Measurements from ENCODE around the gene LAMC2.

Gene LAMC2

DNA sequence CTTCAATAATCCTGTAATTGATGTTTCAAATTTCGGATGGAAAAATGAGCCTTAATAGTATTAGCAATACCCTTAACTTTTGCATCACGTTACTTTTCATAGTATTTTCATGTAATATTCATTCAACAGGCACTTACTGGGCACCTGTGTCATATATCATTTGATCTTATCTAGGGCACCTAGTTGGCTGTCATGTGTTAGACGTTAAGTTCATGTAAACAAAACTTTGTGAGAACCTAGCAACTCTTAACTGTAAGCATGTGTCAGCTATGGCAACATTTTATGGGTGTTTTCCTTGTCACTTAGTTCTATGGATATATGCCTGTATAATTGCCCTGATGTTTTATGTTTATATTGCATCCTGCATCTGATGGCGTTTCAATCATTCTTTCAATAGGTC, 777 bp downstream of the LAMC2 start:
- Histone ChIP-seq H3K4me2 (ENCODE audit: low read depth, low read length) (no peak overlapping the region), H3K36me3 (replicated peaks; ENCODE audit: insufficient read depth, low read length) (no peaks in the 10 kb centered on the region), H4K20me1 (ENCODE audit: insufficient read depth, low read length) (no peaks in the 10 kb centered on the region), H3K79me2 (ENCODE audit: low read length) (no peaks in the 10 kb centered on the region), H3F3A (ENCODE audit: insufficient read depth, low read length) (no peaks in the 10 kb centered on the region), H3K27ac (ENCODE audit: low read length) (no peak overlapping the region), H3K4me3 (ENCODE audit: low read length) (no peak overlapping the region), H3K9me2 (replicated peaks; ENCODE audit: insufficient read depth, low read length) (no peaks in the 10 kb centered on the region), H3K27me3 (replicated peaks; ENCODE audit: insufficient read depth, low read length) (no peaks in the 10 kb centered on the region), H3K9me3 (replicated peaks; ENCODE audit: insufficient read depth, low read length) (no peaks in the 10 kb centered on the region), H2AFZ (ENCODE audit: low read length) (no peak overlapping the region), H3K4me1 (ENCODE audit: low read length) (no peaks in the 10 kb centered on the region), H3K9ac (ENCODE audit: low read length) (no peak overlapping the region)
- TF ChIP-seq EZH2 (optimal IDR thresholded peaks at IDR 0.05; ENCODE audit: low read depth, low read length) (no peak), EZH2phosphoT487 (IDR thresholded peaks at IDR 0.05; ENCODE audit: low read length) (no peak)
- TF ChIP-seq, protein P1, sequence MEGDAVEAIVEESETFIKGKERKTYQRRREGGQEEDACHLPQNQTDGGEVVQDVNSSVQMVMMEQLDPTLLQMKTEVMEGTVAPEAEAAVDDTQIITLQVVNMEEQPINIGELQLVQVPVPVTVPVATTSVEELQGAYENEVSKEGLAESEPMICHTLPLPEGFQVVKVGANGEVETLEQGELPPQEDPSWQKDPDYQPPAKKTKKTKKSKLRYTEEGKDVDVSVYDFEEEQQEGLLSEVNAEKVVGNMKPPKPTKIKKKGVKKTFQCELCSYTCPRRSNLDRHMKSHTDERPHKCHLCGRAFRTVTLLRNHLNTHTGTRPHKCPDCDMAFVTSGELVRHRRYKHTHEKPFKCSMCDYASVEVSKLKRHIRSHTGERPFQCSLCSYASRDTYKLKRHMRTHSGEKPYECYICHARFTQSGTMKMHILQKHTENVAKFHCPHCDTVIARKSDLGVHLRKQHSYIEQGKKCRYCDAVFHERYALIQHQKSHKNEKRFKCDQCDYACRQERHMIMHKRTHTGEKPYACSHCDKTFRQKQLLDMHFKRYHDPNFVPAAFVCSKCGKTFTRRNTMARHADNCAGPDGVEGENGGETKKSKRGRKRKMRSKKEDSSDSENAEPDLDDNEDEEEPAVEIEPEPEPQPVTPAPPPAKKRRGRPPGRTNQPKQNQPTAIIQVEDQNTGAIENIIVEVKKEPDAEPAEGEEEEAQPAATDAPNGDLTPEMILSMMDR (IDR thresholded peaks at IDR 0.05; ENCODE audit: low read length): no peak
- no peak for DNase-seq

DNA sequence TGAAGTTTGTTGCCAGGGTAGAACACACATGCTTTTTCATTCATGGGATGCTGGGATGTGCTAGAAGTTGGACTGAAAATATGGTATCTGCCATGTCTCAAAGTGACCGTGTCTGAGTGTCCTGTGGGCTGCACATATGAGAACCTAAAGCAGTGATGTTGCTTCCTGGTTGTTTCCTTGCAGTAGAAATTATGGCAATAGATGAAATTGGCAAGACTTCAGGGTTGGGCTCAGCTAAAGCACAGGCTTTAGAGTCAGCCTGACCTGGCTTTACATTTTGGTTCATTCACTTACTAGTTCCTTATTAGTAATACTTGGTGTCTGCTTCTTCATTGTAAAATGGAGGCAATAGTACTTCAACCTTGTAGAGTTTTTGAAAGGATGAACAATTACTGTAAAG, 2.2 kb downstream of the LAMC2 start:
- no peak overlapping the region for H3K27ac ChIP-seq (ENCODE audit: low read length)
- H3K4me2 ChIP-seq (ENCODE audit: low read depth, low read length): no peak overlapping the region
- no peaks in the 10 kb centered on the region for H3K9me3 ChIP-seq (replicated peaks; ENCODE audit: insufficient read depth, low read length)
- H3K27me3 ChIP-seq (replicated peaks; ENCODE audit: insufficient read depth, low read length): no peaks in the 10 kb centered on the region
- H3K79me2 ChIP-seq (ENCODE audit: low read length): no peaks in the 10 kb centered on the region
- H3K9ac ChIP-seq (ENCODE audit: low read length): no peak overlapping the region
- no peak overlapping the region for H2AFZ ChIP-seq (ENCODE audit: low read length)
- DNase-seq: no peak
- H3K4me1 ChIP-seq (ENCODE audit: low read length): no peaks in the 10 kb centered on the region
- no peaks in the 10 kb centered on the region for H3K9me2 ChIP-seq (replicated peaks; ENCODE audit: insufficient read depth, low read length)
- H3F3A ChIP-seq (ENCODE audit: insufficient read depth, low read length): no peaks in the 10 kb centered on the region
- no peaks in the 10 kb centered on the region for H4K20me1 ChIP-seq (ENCODE audit: insufficient read depth, low read length)
- TF ChIP-seq, protein P1 (IDR thresholded peaks at IDR 0.05; ENCODE audit: low read length): no peak
- TF ChIP-seq EZH2 (optimal IDR thresholded peaks at IDR 0.05; ENCODE audit: low read depth, low read length) (no peak), EZH2phosphoT487 (IDR thresholded peaks at IDR 0.05; ENCODE audit: low read length) (no peak)
- H3K4me3 ChIP-seq (ENCODE audit: low read length): no peak overlapping the region
- H3K36me3 ChIP-seq (replicated peaks; ENCODE audit: insufficient read depth, low read length): no peaks in the 10 kb centered on the region

DNA sequence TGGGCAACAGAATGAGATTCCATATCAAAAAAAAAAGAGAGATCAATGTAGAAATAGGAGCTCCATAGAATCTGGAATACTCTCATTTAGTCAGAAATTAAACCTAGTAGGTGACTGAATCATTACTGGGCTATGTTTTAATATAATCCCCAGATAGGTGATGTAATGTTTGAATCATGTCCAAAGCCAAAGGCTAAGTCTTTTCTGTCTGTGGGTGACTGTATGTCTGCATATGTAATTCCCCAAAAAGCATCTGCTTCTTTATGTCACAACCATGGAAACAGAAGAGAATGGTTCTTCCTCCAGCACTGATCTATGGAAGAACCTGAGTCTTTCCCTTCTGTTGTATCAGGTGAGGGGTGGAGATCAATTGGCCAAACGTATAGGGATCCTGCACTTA, 5.8 kb downstream of the LAMC2 start:
- TF ChIP-seq, protein P1 (IDR thresholded peaks at IDR 0.05; ENCODE audit: low read length): no peak
- TF ChIP-seq EZH2phosphoT487 (IDR thresholded peaks at IDR 0.05; ENCODE audit: low read length): no peak
- no peak for TF ChIP-seq EZH2 (optimal IDR thresholded peaks at IDR 0.05; ENCODE audit: low read depth, low read length)
- DNase-seq: no peak
- no peak overlapping the region for H3K27ac ChIP-seq (ENCODE audit: low read length)

More for the DNA sequence above, 5.8 kb downstream of the LAMC2 start:
- no peaks in the 10 kb centered on the region for H3K36me3 ChIP-seq (replicated peaks; ENCODE audit: insufficient read depth, low read length)
- H3K9me2 ChIP-seq (replicated peaks; ENCODE audit: insufficient read depth, low read length): no peaks in the 10 kb centered on the region
- peaks cover 19% of the 10 kb centered on the region for H3F3A ChIP-seq (ENCODE audit: insufficient read depth, low read length)
- H3K4me3 ChIP-seq (ENCODE audit: low read length): no peak overlapping the region
- H3K27me3 ChIP-seq (replicated peaks; ENCODE audit: insufficient read depth, low read length): no peaks in the 10 kb centered on the region
- H3K9ac ChIP-seq (ENCODE audit: low read length): no peak overlapping the region
- no peaks in the 10 kb centered on the region for H3K9me3 ChIP-seq (replicated peaks; ENCODE audit: insufficient read depth, low read length)
- no peak overlapping the region for H3K4me2 ChIP-seq (ENCODE audit: low read depth, low read length)
- no peak overlapping the region for H2AFZ ChIP-seq (ENCODE audit: low read length)
- H3K4me1 ChIP-seq (ENCODE audit: low read length): peaks cover 18% of the 10 kb centered on the region
- H4K20me1 ChIP-seq (ENCODE audit: insufficient read depth, low read length): no peaks in the 10 kb centered on the region
- H3K79me2 ChIP-seq (ENCODE audit: low read length): no peaks in the 10 kb centered on the region

Measured in MM.1S (cell line).